HEK293 (cell line): ENCODE results near the gene COX17.

Source experiments
- CTCF ChIP-seq: fragments of 450-650 bp; formaldehyde crosslinking; IDR thresholded peaks from 2 replicates; pipeline ENCODE4 v1.5.1; 2016; ENCODE audit warnings: missing biosample characterization, missing genetic modification characterization
- INSM2 ChIP-seq: fragments of 450-650 bp; formaldehyde crosslinking; IDR thresholded peaks from 2 replicates; pipeline ENCODE4 v1.5.1; 2016; ENCODE audit warnings: missing biosample characterization, missing genetic modification characterization
- PBX3 ChIP-seq: sonication (generic); formaldehyde crosslinking; IDR thresholded peaks from 2 replicates; pipeline ENCODE4 v1.8.1; 2022; ENCODE audit warnings: mild to moderate bottlenecking, moderate library complexity, missing genetic modification reagents
- SETDB1 ChIP-seq: IDR thresholded peaks from one replicate; pipeline ENCODE4 v1.6.1; 2017; ENCODE audit warnings: mild to moderate bottlenecking, low read length, moderate library complexity, mixed read lengths; ENCODE audit not compliant: insufficient read length
- ZNF214 ChIP-seq: fragments of 450-650 bp; formaldehyde crosslinking; IDR thresholded peaks from 2 replicates; pipeline ENCODE4 v1.5.1; 2017; ENCODE audit warnings: missing biosample characterization, mild to moderate bottlenecking, missing genetic modification characterization, borderline replicate concordance
- ZNF239 ChIP-seq: fragments of 450-650 bp; formaldehyde crosslinking; IDR thresholded peaks from 2 replicates; pipeline ENCODE4 v1.5.1; 2016; ENCODE audit warnings: missing biosample characterization, missing genetic modification characterization
- ZNF398 ChIP-seq: fragments of 450-650 bp; formaldehyde crosslinking; IDR thresholded peaks from 2 replicates; pipeline ENCODE4 v1.5.1; 2017; ENCODE audit warnings: missing biosample characterization, missing genetic modification characterization
- ZNF449 ChIP-seq: fragments of 450-650 bp; formaldehyde crosslinking; IDR thresholded peaks from 2 replicates; pipeline ENCODE4 v1.5.1; 2017; ENCODE audit warnings: missing biosample characterization, mild to moderate bottlenecking, missing genetic modification characterization, moderate library complexity
- ZNF501 ChIP-seq: fragments of 450-650 bp; formaldehyde crosslinking; IDR thresholded peaks from 2 replicates; pipeline ENCODE4 v1.5.1; 2016; ENCODE audit warnings: missing biosample characterization, missing genetic modification characterization
- ZNF629 ChIP-seq: fragments of 450-650 bp; formaldehyde crosslinking; IDR thresholded peaks from 2 replicates; pipeline ENCODE4 v1.5.1; 2017; ENCODE audit warnings: missing biosample characterization, missing genetic modification characterization
- ZNF692 ChIP-seq: fragments of 450-650 bp; formaldehyde crosslinking; IDR thresholded peaks from 2 replicates; pipeline ENCODE4 v1.5.1; 2016; ENCODE audit warnings: missing biosample characterization, missing genetic modification characterization
- ZNF707 ChIP-seq: fragments of 450-650 bp; formaldehyde crosslinking; IDR thresholded peaks from 2 replicates; pipeline ENCODE4 v1.5.1; 2016; ENCODE audit warnings: missing biosample characterization, missing genetic modification characterization
- ZSCAN4 ChIP-seq: fragments of 450-650 bp; formaldehyde crosslinking; IDR thresholded peaks from 2 replicates; pipeline ENCODE4 v1.5.1; 2017; ENCODE audit warnings: missing biosample characterization, missing genetic modification characterization

GRCh38 chr3:119717520-119717919, 40.3 kb upstream of the COX17 start:
- TF ChIP-seq ZSCAN4 (tag by site-specific recombination) = no peak
- TF ChIP-seq CTCF = no peak
- TF ChIP-seq ZNF239 (tag by site-specific recombination) = no peak
- TF ChIP-seq ZNF707 (tag by site-specific recombination) = no peak
- TF ChIP-seq ZNF449 = no peak
- no peak for TF ChIP-seq INSM2 (tag by site-specific recombination)
- no peak for TF ChIP-seq ZNF398
- no peak for TF ChIP-seq ZNF692 (tag by site-specific recombination)
- no peak for TF ChIP-seq ZNF214 (tag by site-specific recombination)
- no peak for TF ChIP-seq ZNF629 (tag by site-specific recombination)
- no peak for TF ChIP-seq PBX3 (CRISPR knock-in tag)
- TF ChIP-seq ZNF501 = no peak
- TF ChIP-seq SETDB1 = no peak
